Stimulated activated CD4-positive, alpha-beta T cell treated with anti-CD3 and anti-CD28 coated beads, Interleukin-4, amount 100 ng/mL, for 1 hour (primary cell): ENCODE results near the gene CT45A2.
"Not testable (repeated sequence)": the region's sequence is repeated elsewhere in the genome, so short reads cannot be mapped to it uniquely, and the experiment has no call there.

ENCODE experiments used
- DNase-seq: peaks from one replicate; pipeline ENCODE4 v3.0.0-alpha.2; 2020

Gene CT45A2

GRCh38 chrX:135819912-135820311 lies at the start of gene CT45A2:
CT45A2 (minus strand) TSS chrX:135820012; CDS start chrX:135816265, 3,747 bp downstream.
- DNase-seq: not testable (repeated sequence)

GRCh38 chrX:135854438-135854837 lies 34.6 kb upstream of the CT45A2 start, which contains the start of gene CT45A8:
CT45A8 (minus strand) TSS chrX:135854538; CDS start chrX:135850783, 3,755 bp downstream.
- DNase-seq: not testable (repeated sequence)

GRCh38 chrX:135837180-135837579 lies 17.4 kb upstream of the CT45A2 start, which contains the start of gene CT45A7:
CT45A7 (minus strand) TSS chrX:135837280; CDS start chrX:135833533, 3,747 bp downstream.
- not testable (repeated sequence) for DNase-seq

GRCh38 chrX:135802687-135803086 lies 17.1 kb downstream of the CT45A2 start, which contains the start of gene CT45A6:
CT45A6 (minus strand) TSS chrX:135802787; CDS start chrX:135798993, 3,794 bp downstream.
- DNase-seq: not testable (repeated sequence)

GRCh38 chrX:135785403-135785802 lies 34.4 kb downstream of the CT45A2 start, which contains the start of gene CT45A5:
CT45A5 (minus strand) TSS chrX:135785503; CDS start chrX:135781729, 3,774 bp downstream.
- DNase-seq: not testable (repeated sequence)

- DNase-seq: not testable (repeated sequence)
Measured at GRCh38 chrX:135768091-135768490, 51.7 kb downstream of the CT45A2 start, which contains the start of gene CT45A3. CT45A3 (minus strand) TSS chrX:135768191; CDS start chrX:135764444, 3,747 bp downstream.
